ENCODE measurements around the gene USP49. TPM values are rescaled to one million over a fixed set of nuclear protein-coding genes. Genes with fewer than 3 reads are reported as not detected.
"Not testable (repeated sequence)": the region's sequence is repeated elsewhere in the genome, so short reads cannot be mapped to it uniquely, and the experiment has no call there.

USP49 gene
- 1.7 and 3.5 TPM in 2 replicates for total RNA-seq (2012; rRNA removed)

- H3K36me3 ChIP-seq (ENCODE audit: insufficient read depth, low read length), result no peaks in the 10 kb centered on the region
- no peaks in the 10 kb centered on the region for H3K9me3 ChIP-seq (replicated peaks; ENCODE audit: low read length)
- H3K4me1 ChIP-seq (ENCODE audit: control insufficient read depth, insufficient read depth, low read length), result peaks cover 13% of the 10 kb centered on the region
- H3K4me3 ChIP-seq (ENCODE audit: low read length), result peak within 1 kb of the TSS; percentile 95
- no peaks in the 10 kb centered on the region for H3K27me3 ChIP-seq (ENCODE audit: control insufficient read depth, insufficient read depth, low read length)
- peak within 1 kb of the TSS; percentile 100 for H3K4me2 ChIP-seq (ENCODE audit: low read length)
- peak within 1 kb of the TSS; percentile 91 for H3K9ac ChIP-seq (ENCODE audit: low read depth, low read length)
Measured at GRCh38 chr6:41895300-41896233, at the start of gene USP49. TSS of gene USP49 (minus strand) at chr6:41895375. CDS start at chr6:41806983, 88,392 bp downstream.

GRCh38 chr6:41943456-41943855, 48.3 kb upstream of the USP49 start:
- Histone ChIP-seq H3K4me3 (ENCODE audit: low read length) (no peak overlapping the region), H3K4me2 (ENCODE audit: low read length) (no peak overlapping the region), H3K4me1 (ENCODE audit: control insufficient read depth, insufficient read depth, low read length) (peaks cover 27% of the 10 kb centered on the region), H3K9me3 (replicated peaks; ENCODE audit: low read length) (no peaks in the 10 kb centered on the region), H3K27me3 (ENCODE audit: control insufficient read depth, insufficient read depth, low read length) (no peaks in the 10 kb centered on the region), H3K36me3 (ENCODE audit: insufficient read depth, low read length) (no peaks in the 10 kb centered on the region), H3K9ac (ENCODE audit: low read depth, low read length) (no peak overlapping the region)

- not testable (repeated sequence) for H3K4me2 ChIP-seq (ENCODE audit: low read length); H3K9ac ChIP-seq (ENCODE audit: low read depth, low read length); H3K9me3 ChIP-seq (replicated peaks; ENCODE audit: low read length); H3K27me3 ChIP-seq (ENCODE audit: control insufficient read depth, insufficient read depth, low read length); H3K4me3 ChIP-seq (ENCODE audit: low read length); H3K36me3 ChIP-seq (ENCODE audit: insufficient read depth, low read length)
- H3K4me1 ChIP-seq (ENCODE audit: control insufficient read depth, insufficient read depth, low read length), result peaks cover 33% of the 10 kb centered on the region
Measured at GRCh38 chr6:41942882-41943281, 47.7 kb upstream of the USP49 start.

GRCh38 chr6:41942067-41942851, 47.1 kb upstream of the USP49 start:
- Histone ChIP-seq H3K4me2 (ENCODE audit: low read length) (peak overlapping the region; percentile 96), H3K9me3 (replicated peaks; ENCODE audit: low read length) (no peaks in the 10 kb centered on the region), H3K27me3 (ENCODE audit: control insufficient read depth, insufficient read depth, low read length) (no peaks in the 10 kb centered on the region), H3K9ac (ENCODE audit: low read depth, low read length) (peak overlapping the region; percentile 89), H3K4me3 (ENCODE audit: low read length) (peak overlapping the region; percentile 94), H3K36me3 (ENCODE audit: insufficient read depth, low read length) (peaks cover 11% of the 10 kb centered on the region), H3K4me1 (ENCODE audit: control insufficient read depth, insufficient read depth, low read length) (peaks cover 36% of the 10 kb centered on the region)

GRCh38 chr6:41941280-41942066, 46.3 kb upstream of the USP49 start, which contains the start of gene CCND3:
TSS of gene CCND3 (minus strand) at chr6:41941808. CDS start at chr6:41941649, 159 bp downstream.
- Histone ChIP-seq H3K4me3 (ENCODE audit: low read length) (peak within 1 kb of the TSS; percentile 94), H3K4me1 (ENCODE audit: control insufficient read depth, insufficient read depth, low read length) (peaks cover 41% of the 10 kb centered on the region), H3K27me3 (ENCODE audit: control insufficient read depth, insufficient read depth, low read length) (no peaks in the 10 kb centered on the region), H3K9me3 (replicated peaks; ENCODE audit: low read length) (no peaks in the 10 kb centered on the region), H3K36me3 (ENCODE audit: insufficient read depth, low read length) (peaks cover 18% of the 10 kb centered on the region), H3K4me2 (ENCODE audit: low read length) (peak within 1 kb of the TSS; percentile 96), H3K9ac (ENCODE audit: low read depth, low read length) (peak within 1 kb of the TSS; percentile 89)

- Histone ChIP-seq H3K4me2 (ENCODE audit: low read length) (peak overlapping the region; percentile 96), H3K27me3 (ENCODE audit: control insufficient read depth, insufficient read depth, low read length) (no peaks in the 10 kb centered on the region), H3K9me3 (replicated peaks; ENCODE audit: low read length) (no peaks in the 10 kb centered on the region), H3K9ac (ENCODE audit: low read depth, low read length) (peak overlapping the region; percentile 89), H3K4me1 (ENCODE audit: control insufficient read depth, insufficient read depth, low read length) (peaks cover 46% of the 10 kb centered on the region), H3K4me3 (ENCODE audit: low read length) (peak overlapping the region; percentile 94), H3K36me3 (ENCODE audit: insufficient read depth, low read length) (peaks cover 21% of the 10 kb centered on the region)
Measured at GRCh38 chr6:41940759-41941279, 45.6 kb upstream of the USP49 start.

- H3K4me2 ChIP-seq (ENCODE audit: low read length), result peak overlapping the region; percentile 96
- peak overlapping the region; percentile 94 for H3K4me3 ChIP-seq (ENCODE audit: low read length)
- H3K4me1 ChIP-seq (ENCODE audit: control insufficient read depth, insufficient read depth, low read length), result peaks cover 48% of the 10 kb centered on the region
- H3K36me3 ChIP-seq (ENCODE audit: insufficient read depth, low read length), result peaks cover 28% of the 10 kb centered on the region
- H3K27me3 ChIP-seq (ENCODE audit: control insufficient read depth, insufficient read depth, low read length), result no peaks in the 10 kb centered on the region
- peak overlapping the region; percentile 89 for H3K9ac ChIP-seq (ENCODE audit: low read depth, low read length)
- H3K9me3 ChIP-seq (replicated peaks; ENCODE audit: low read length), result no peaks in the 10 kb centered on the region
Measured at GRCh38 chr6:41939848-41940758, 44.9 kb upstream of the USP49 start.

- Histone ChIP-seq H3K36me3 (ENCODE audit: insufficient read depth, low read length) (peaks cover 36% of the 10 kb centered on the region), H3K4me3 (ENCODE audit: low read length) (peak overlapping the region; percentile 94), H3K27me3 (ENCODE audit: control insufficient read depth, insufficient read depth, low read length) (no peaks in the 10 kb centered on the region), H3K9ac (ENCODE audit: low read depth, low read length) (peak overlapping the region; percentile 89), H3K4me2 (ENCODE audit: low read length) (peak overlapping the region; percentile 96), H3K9me3 (replicated peaks; ENCODE audit: low read length) (no peaks in the 10 kb centered on the region), H3K4me1 (ENCODE audit: control insufficient read depth, insufficient read depth, low read length) (peaks cover 51% of the 10 kb centered on the region)
Measured at GRCh38 chr6:41939176-41939847, 44.1 kb upstream of the USP49 start.

GRCh38 chr6:41938590-41939175, 43.5 kb upstream of the USP49 start:
- Histone ChIP-seq H3K4me2 (ENCODE audit: low read length) (peak overlapping the region; percentile 96), H3K27me3 (ENCODE audit: control insufficient read depth, insufficient read depth, low read length) (no peaks in the 10 kb centered on the region), H3K4me1 (ENCODE audit: control insufficient read depth, insufficient read depth, low read length) (peaks cover 51% of the 10 kb centered on the region), H3K4me3 (ENCODE audit: low read length) (peak overlapping the region; percentile 94), H3K9ac (ENCODE audit: low read depth, low read length) (peak overlapping the region; percentile 89), H3K36me3 (ENCODE audit: insufficient read depth, low read length) (peaks cover 41% of the 10 kb centered on the region), H3K9me3 (replicated peaks; ENCODE audit: low read length) (no peaks in the 10 kb centered on the region)

Data from skeletal muscle satellite cell (primary cell).